Smooth muscle cell of the brain vasculature (primary cell): Measurements from ENCODE around the gene SH3RF3.

Experiments used
- DNase-seq: peaks from one replicate; pipeline ENCODE4 v3.0.0-alpha.2; 2012; ENCODE audit warnings: low read depth, low spot score

The SH3RF3 gene

GRCh38 chr2:109373791-109374547, 245.0 kb downstream of the SH3RF3 start:
- DNase-seq, result no peak

- no peak for DNase-seq
These were observed 245.6 kb downstream of the SH3RF3 start for GRCh38 chr2:109374548-109375130.

GRCh38 chr2:109375131-109375561, 246.1 kb downstream of the SH3RF3 start:
- no peak for DNase-seq

GRCh38 chr2:109375656-109376055, 246.7 kb downstream of the SH3RF3 start:
- DNase-seq, result no peak

GRCh38 chr2:109376115-109376514, 247.1 kb downstream of the SH3RF3 start:
- no peak for DNase-seq

- no peak for DNase-seq
These were observed 247.9 kb downstream of the SH3RF3 start for GRCh38 chr2:109376796-109377495.

GRCh38 chr2:109377976-109378375, 249.0 kb downstream of the SH3RF3 start:
- no peak for DNase-seq

- no peak for DNase-seq
These were observed 249.7 kb downstream of the SH3RF3 start for GRCh38 chr2:109378682-109379081.

GRCh38 chr2:109379507-109379906, 250.5 kb downstream of the SH3RF3 start:
- no peak for DNase-seq

- DNase-seq, result no peak
These were observed 251.7 kb downstream of the SH3RF3 start for GRCh38 chr2:109380502-109381326.

GRCh38 chr2:109381327-109381820, 252.4 kb downstream of the SH3RF3 start:
- DNase-seq, result no peak

GRCh38 chr2:109382226-109382895, 253.4 kb downstream of the SH3RF3 start:
- no peak for DNase-seq

GRCh38 chr2:109382951-109383350, 253.9 kb downstream of the SH3RF3 start:
- DNase-seq, result no peak

- no peak for DNase-seq
These were observed 254.7 kb downstream of the SH3RF3 start for GRCh38 chr2:109383505-109384307.

- no peak for DNase-seq
These were observed 255.6 kb downstream of the SH3RF3 start for GRCh38 chr2:109384308-109385271.

GRCh38 chr2:109385506-109385905, 256.5 kb downstream of the SH3RF3 start:
- no peak for DNase-seq

- DNase-seq, result no peak
These were observed 257.1 kb downstream of the SH3RF3 start for GRCh38 chr2:109386004-109386695.

- no peak for DNase-seq
These were observed 258.3 kb downstream of the SH3RF3 start for GRCh38 chr2:109387221-109387735.
